SH-SY5Y (cell line): ENCODE measurements around the gene KIF11.

Source experiments
- GATA2 ChIP-seq: IDR thresholded peaks from 2 replicates; pipeline ENCODE4 v1.6.1; 2011; ENCODE audit warnings: mild to moderate bottlenecking, low read depth, low read length
- GATA3 ChIP-seq: IDR thresholded peaks from 2 replicates; pipeline ENCODE4 v1.6.1; 2011; ENCODE audit warnings: low read depth, mild to moderate bottlenecking, low read length, moderate library complexity

DNA sequence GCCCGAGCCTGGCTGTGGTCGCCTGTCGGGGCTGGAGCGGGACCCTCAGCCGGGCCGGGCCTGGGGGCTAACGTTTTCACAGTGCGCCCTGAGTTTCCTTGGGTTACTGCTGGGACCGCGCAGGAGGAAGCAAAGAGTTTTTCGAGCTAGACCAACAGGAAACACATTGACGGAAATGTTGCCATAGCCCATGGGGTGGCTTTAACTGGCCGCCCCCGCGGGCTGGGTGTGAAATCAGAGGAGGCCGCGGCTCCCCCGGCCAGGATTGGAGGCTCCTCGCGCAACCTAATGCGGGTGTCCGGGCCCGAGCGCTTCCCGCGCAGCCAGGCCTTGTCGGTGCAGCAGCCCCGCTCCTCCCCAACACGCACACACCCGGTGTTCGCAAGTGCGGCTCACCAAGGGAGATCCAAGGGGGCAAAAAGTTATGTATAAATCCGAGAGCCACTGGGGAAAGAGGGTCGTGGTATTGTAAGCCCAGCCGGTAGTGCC, 98.7 kb downstream of the KIF11 start:
- TF ChIP-seq GATA2 (no peak), GATA3 (no peak)
